Left cardiac atrium (tissue), 4 donors: ENCODE data around the gene PITPNM1. TPM values are rescaled to one million over a fixed set of nuclear protein-coding genes. Genes with fewer than 3 reads are reported as not detected.
"Not testable (repeated sequence)": the region's sequence is repeated elsewhere in the genome, so short reads cannot be mapped to it uniquely, and the experiment has no call there.

Experiments used
- ATAC-seq, 2 donors: fragments of 200-7000 bp; cut with Tn5 transposase; one replicate each; pipeline ENCODE4 v1.9.1; 2020; ENCODE audit warnings: mild to moderate bottlenecking in 2 of 2, moderate library complexity in 2 of 2
- DNase-seq: peaks from one replicate; pipeline ENCODE4 v3.0.0-alpha.2; 2020
- intact Hi-C, 2 donors: fragments of 100-400 bp; cut with DNase I; formaldehyde crosslinking; loops; one replicate each; pipeline versions ENCODE4 v1.14.1 to v1.15.1; 2022 to 2023
- total RNA-seq, 2 donors: library from RNA; stranded (reverse); fragmentation: NEBNext Ultra II Directional; extraction: Animal tissue kit (Norgen Biotek cat#: 25700); gene quantifications; one replicate each; pipeline ENCODE4 v1.2.1, GENCODE V29; 2021
- donor health status: DM: no; HTN: yes; CAD: no.
- donor health status: DM: no; HTN: yes; CAD: no; lungs with severe emphysema.
- donor health status: DM: yes; HTN: yes; CAD: no.
- donor health status: Dilated cardiomyopathy.

Gene PITPNM1
- total RNA-seq, 2 donors from 2014 or later = 27.7 to 34.7 TPM

DNA sequence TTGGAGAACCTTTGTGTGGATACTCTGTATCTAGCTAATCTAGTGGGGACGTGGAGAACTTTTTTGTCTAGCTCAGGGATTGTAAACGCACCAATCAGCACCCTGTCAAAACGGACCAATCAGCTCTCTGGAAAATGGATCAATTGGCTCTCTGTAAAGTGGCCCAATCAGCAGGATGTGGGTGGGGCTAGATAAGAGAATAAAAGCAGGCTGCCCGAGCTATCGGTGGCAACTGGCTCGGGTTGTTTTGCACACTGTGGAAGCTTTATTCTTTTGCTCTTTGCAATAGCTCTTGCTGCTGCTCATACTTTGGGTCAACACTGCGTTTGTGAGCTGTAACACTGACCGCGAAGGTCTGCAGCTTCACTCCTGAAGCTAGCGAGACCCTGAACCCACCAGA, 28.5 kb downstream of the PITPNM1 start:
- intact Hi-C loops, ATAC-seq, DNase-seq: not testable (repeated sequence)

DNA sequence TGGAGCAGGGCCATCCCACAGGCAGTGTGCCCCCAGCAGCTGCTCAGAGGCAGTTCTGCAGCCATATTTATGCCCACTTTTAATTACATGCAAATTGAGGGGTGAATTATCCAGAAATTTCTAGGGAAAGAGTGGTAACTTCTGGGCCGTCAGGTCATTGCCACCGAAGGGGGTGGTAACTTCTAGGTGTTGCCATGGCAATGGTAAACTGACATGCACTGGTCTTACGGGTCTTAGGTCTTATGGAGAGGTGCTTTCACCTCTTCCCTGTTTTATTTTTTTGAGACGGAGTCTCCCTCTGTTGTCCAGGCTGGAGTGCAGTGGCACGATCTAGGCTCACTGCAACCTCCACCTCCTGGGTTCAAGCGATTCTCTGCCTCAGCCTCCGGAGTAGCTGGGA, 32.3 kb downstream of the PITPNM1 start:
- DNase-seq (no peak), ATAC-seq (no peak)
- intact Hi-C loops = loop anchor here in 1 of 2 donors (5.0 kb wide), 1 partner anchor 71 kb away; the partner anchor contains the start of genes PPP1CA and TBC1D10C

DNA sequence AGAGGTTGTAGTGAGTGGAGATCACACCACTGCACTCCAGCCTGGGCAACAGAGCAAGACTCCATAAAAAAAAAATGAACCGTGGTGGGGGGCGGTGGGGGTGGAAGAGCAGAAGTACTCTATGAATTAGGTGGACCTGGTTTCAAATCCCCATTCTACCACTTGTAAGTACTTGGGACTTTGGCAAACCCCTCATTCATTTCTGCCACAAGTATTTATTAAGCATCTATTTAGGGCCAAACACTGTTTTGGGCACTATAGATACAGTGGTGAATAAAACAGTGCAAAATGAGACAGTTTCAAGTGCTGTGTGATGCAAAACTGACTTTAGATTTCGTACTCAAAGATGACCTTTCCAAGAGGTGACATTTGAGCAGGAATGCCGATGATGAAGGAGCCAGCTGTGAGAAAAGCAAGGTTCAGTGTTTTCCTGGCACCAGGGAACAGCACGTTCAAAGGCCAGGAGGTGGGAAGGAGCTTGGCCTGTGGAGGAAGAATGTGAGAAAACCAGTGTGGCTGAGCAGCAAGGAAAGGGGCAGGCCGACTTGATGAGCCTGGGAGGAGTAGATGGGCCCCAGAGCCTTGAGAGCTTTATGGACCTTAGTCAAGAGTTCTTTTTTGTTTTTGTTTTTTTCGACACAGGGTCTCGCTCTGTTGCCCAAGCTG, 34.7 kb downstream of the PITPNM1 start:
- ATAC-seq (no peak), DNase-seq (no peak)
- intact Hi-C loops = loop anchor here in 1 of 2 donors (5.0 kb wide), 1 partner anchor 68 kb away; the partner anchor contains the start of genes PPP1CA and TBC1D10C

DNA sequence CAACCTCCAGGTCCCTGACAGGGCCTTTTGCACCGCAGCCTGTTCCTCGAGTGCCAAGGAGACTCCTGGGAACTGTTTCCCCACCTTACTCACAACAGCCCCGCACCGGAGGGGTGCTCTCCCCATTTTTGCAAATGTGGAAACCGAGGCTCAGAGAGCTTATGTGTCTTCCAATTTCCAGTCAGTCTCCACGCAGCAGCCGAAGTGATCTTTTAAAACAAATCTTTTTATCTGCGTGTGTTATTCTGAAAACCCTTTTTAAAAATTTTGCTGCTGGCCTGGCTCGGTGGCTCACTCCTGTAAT, 35.7 kb downstream of the PITPNM1 start:
- ATAC-seq (no peak), DNase-seq (no peak)
- intact Hi-C loops = loop anchor here in 1 of 2 donors (10.0 kb wide), 1 partner anchor 65 kb away; the partner anchor contains the start of genes PPP1CA and TBC1D10C

- intact Hi-C loops = loop anchor here in 1 of 2 donors (10.0 kb wide), 1 partner anchor 64 kb away; the partner anchor contains the start of genes PPP1CA and TBC1D10C
- peak; percentile 92 to 95 for ATAC-seq
Observed at GRCh38 chr11:67468759-67469507, 36.2 kb downstream of the PITPNM1 start, which contains the start of gene TMEM134. Gene TMEM134, minus strand, starts transcription at chr11:67469251. Its CDS starts 59 bp downstream, at chr11:67469192.

GRCh38 chr11:67468456-67468758, 36.8 kb downstream of the PITPNM1 start:
- DNase-seq = no peak
- intact Hi-C loops = loop anchor here in 1 of 2 donors (10.0 kb wide), 1 partner anchor 64 kb away; the partner anchor contains the start of genes PPP1CA and TBC1D10C
- ATAC-seq = no peak

More at GRCh38 chr11:67468759-67469507, 36.2 kb downstream of the PITPNM1 start, which contains the start of gene TMEM134:
- DNase-seq = peak; percentile 93

DNA sequence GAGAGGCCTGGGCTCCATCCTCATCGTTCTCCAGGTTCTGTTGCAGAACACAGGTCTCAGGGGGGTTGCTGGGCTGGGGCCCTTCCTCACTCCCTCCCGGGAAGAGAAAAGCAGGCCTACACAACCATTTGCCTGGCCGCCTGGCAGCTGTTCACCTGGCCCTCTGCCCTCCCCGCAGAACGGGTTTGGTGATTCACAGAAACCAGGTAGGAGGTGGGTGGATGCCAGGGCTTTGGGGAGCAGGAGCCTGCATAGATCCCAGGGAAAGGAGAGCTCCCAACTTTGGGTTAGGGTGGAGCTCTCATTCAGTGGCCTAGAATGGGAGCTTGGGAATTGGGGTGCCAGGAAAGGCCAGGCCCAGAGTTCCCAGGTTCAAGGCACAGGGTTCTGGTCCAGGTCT, 37.1 kb downstream of the PITPNM1 start:
- DNase-seq = no peak
- intact Hi-C loops = loop anchor here in 1 of 2 donors (10.0 kb wide), 1 partner anchor 63 kb away; the partner anchor contains the start of genes PPP1CA and TBC1D10C
- ATAC-seq = peak in 1 of 2 donors; percentile 4

- DNase-seq (no peak), ATAC-seq (no peak)
- intact Hi-C loops = loop anchor here in 1 of 2 donors (10.0 kb wide), 1 partner anchor 62 kb away; the partner anchor contains the start of genes PPP1CA and TBC1D10C
Observed at GRCh38 chr11:67466962-67467771, 38.0 kb downstream of the PITPNM1 start.

DNA sequence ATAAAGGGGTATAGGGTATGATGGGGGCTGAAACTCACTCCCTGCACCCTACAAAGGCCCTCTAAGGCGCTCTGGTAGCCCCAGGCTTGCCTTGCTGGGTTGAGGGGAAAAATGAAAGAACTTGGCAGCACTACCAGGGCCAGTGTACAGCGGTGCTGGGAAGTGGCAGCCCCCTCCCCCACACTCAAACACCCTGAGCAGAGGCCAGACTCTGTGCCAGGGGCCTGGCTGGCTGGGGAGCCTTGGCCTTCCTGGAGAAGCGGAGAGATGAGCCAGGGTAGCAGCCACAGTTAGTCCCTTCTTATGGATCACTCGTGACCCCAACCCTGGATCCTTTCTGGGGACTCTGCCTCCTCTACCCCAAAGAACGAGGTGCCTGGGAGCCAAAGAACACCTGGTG, 38.8 kb downstream of the PITPNM1 start:
- ATAC-seq = no peak
- intact Hi-C loops = loop anchor here in 1 of 2 donors (10.0 kb wide), 1 partner anchor 62 kb away; the partner anchor contains the start of genes PPP1CA and TBC1D10C
- DNase-seq = no peak

DNA sequence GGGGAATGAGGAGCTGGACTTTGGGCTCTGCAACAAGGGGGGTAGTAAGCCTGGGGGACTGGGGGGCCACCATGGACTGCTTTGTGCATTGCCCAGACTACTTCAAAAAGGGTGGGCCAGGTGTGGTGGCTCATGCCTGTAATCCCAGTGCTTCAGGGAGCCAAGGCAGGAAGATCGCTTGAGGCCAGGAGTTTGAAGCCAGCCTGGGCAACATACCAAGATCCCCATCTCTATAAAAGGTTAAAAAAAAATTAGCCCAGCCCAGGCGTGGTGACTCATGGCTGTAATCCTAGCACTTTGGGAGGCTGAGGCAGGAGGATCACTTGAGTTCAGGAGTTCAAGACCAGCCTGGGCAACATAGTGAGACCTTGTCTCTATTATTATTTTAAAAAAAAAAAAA, 39.6 kb downstream of the PITPNM1 start:
- DNase-seq, ATAC-seq: not testable (repeated sequence)
- intact Hi-C loops = loop anchor here in 1 of 2 donors (10.0 kb wide), 1 partner anchor 61 kb away; the partner anchor contains the start of genes PPP1CA and TBC1D10C

- no peak for DNase-seq
- ATAC-seq = no peak
- intact Hi-C loops = loop anchor here in 1 of 2 donors (10.0 kb wide), 1 partner anchor 60 kb away; the partner anchor contains the start of genes PPP1CA and TBC1D10C
Observed at GRCh38 chr11:67465189-67465510, 40.0 kb downstream of the PITPNM1 start.

DNA sequence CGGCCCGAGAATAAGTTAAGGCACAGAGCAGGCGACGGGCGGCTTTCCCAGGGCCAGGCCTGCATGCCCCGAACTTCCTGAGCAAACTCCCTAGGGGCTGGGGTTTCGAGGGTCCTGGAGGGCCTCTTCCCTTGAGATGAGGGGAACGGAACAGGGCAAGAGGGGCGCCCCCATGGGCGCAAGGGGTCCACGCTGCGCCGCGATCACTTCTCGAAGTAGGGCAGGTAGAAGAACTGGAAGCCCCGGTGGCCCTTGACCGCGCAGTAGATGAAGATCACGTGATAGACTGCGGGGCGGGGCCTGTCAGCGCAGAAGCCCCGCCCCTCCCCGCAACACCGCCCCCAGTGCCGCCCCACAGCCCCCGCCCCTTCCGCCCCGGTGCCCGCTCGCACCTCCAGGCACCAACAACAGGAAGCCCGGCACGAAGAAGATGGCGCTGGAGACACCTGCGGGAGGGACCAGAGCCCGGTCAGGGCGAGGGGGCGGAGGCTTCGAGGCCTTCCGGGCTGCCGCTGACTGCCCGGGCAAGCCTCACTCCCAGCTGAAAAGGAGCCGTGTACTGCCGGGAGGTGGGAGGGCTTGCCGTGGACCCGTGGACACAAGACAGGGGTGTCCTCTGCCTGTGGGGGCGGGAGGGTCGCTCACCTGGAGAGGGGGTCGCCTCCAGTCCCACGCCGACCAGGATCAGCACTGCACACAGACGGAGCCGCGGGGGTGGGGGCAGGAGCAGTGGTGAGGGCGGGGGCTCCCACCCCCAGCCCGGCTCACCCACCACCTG, 40.6 kb downstream of the PITPNM1 start:
- intact Hi-C loops = loop anchor here (5.0 to 10.0 kb wide), 2 partner anchors 37 to 60 kb away; partner anchors contain the start of genes PPP1CA (in 1 of the 2), RPS6KB2 (in 1 of the 2) and TBC1D10C (in 1 of the 2)
- DNase-seq = peak; percentile 90
- peak; percentile 71 to 77 for ATAC-seq

- DNase-seq (peak; percentile 69), ATAC-seq (peak; percentile 21 to 59)
- intact Hi-C loops = loop anchor here (5.0 to 10.0 kb wide), 2 partner anchors 37 to 59 kb away; partner anchors contain the start of genes PPP1CA (in 1 of the 2), RPS6KB2 (in 1 of the 2) and TBC1D10C (in 1 of the 2)
Observed at GRCh38 chr11:67463680-67464410, 41.3 kb downstream of the PITPNM1 start.

- ATAC-seq = no peak
- DNase-seq = no peak
- intact Hi-C loops = loop anchor here (5.0 to 10.0 kb wide), 2 partner anchors 36 to 58 kb away; partner anchors contain the start of genes PPP1CA (in 1 of the 2), RPS6KB2 (in 1 of the 2) and TBC1D10C (in 1 of the 2)
Observed at GRCh38 chr11:67463186-67463585, 42.0 kb downstream of the PITPNM1 start.

DNA sequence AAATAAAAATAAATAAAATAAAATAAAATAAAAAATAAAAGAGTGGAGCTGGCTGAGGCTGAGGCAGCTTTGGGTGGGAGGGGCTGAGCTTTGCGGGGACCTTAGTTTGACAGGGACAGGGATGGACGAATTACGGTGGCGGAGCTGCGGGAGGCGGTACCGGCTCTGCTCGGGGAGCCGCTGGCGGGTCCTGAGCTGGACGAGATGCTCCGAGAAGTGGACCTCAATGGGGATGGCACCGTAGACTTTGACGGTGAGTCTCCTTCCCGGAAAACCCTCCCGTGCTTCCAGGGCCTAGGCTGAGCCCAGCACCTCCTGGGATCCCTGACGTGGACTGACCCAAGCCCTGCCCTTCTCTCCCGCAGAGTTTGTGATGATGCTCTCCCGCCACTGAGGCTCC, 46.9 kb downstream of the PITPNM1 start:
- DNase-seq = no peak
- intact Hi-C loops = no loop called here
- ATAC-seq = no peak

GRCh38 chr11:67457453-67457852, 47.7 kb downstream of the PITPNM1 start:
- DNase-seq (no peak), ATAC-seq (no peak)
- intact Hi-C loops = no loop called here

GRCh38 chr11:67456068-67456705, 49.0 kb downstream of the PITPNM1 start:
- intact Hi-C loops = no loop called here
- DNase-seq (no peak), ATAC-seq (no peak)
